Suprapubic skin (tissue), 4 donors: ENCODE measurements around the gene THSD1. TPM values are rescaled to one million over a fixed set of nuclear protein-coding genes. Genes with fewer than 3 reads are reported as not detected.

Experiments
- DNase-seq, 2 donors: peaks; one replicate each; pipeline ENCODE4 v3.0.0-alpha.2; 2019; ENCODE audit warnings: low spot score in 2 of 2
- H3K27ac ChIP-seq: fragments of 200-600 bp; sonication (generic); one replicate; pipeline ENCODE4 v1.5.1; 2019
- H3K27me3 ChIP-seq: fragments of 200-600 bp; sonication (generic); one replicate; pipeline ENCODE4 v1.5.1; 2019
- H3K36me3 ChIP-seq: fragments of 200-600 bp; sonication (generic); one replicate; pipeline ENCODE4 v1.5.1; 2019
- H3K4me1 ChIP-seq: fragments of 200-600 bp; sonication (generic); one replicate; pipeline ENCODE4 v1.5.1; 2019
- H3K4me3 ChIP-seq: fragments of 200-600 bp; sonication (generic); one replicate; pipeline ENCODE4 v1.5.1; 2019; ENCODE audit warnings: mild to moderate bottlenecking
- H3K9me3 ChIP-seq: fragments of 200-600 bp; sonication (generic); one replicate; pipeline ENCODE4 v1.5.1; 2019
- EP300 ChIP-seq: sonication (generic); formaldehyde crosslinking; IDR thresholded peaks from one replicate; pipeline ENCODE4 v1.6.1; 2017; ENCODE audit warnings: antibody characterized with exemption
- POLR2A ChIP-seq, 2 donors: fragments of 450-650 bp; IDR thresholded peaks; one replicate each; pipeline ENCODE4 v1.6.1; 2017; ENCODE audit warnings: antibody characterized with exemption in 2 of 2, mild to moderate bottlenecking in 2 of 2, moderate library complexity in 2 of 2
- POLR2AphosphoS5 ChIP-seq, 3 donors: sonication (generic); formaldehyde crosslinking; IDR thresholded peaks; one replicate each; pipeline ENCODE4 v1.6.1; 2017; ENCODE audit warnings: antibody characterized with exemption in 3 of 3
- WGBS: methylation state at CpG from one replicate; pipeline ENCODE4 v1.1.5; 2018; 5-methylcytosine and 5-hydroxymethylcytosine counted together
- total RNA-seq, 4 donors: library from RNA; depleted of rRNA; stranded (reverse); fragments of >200 nt; gene quantifications; one replicate each; pipeline ENCODE4 v1.1.0, GENCODE V29; 2016
- TF ChIP-seq, protein P1 (sequence below), 2 donors: fragments of 200-600 bp in 1 of 2; fragments of 450-650 bp in 1 of 2; sonication (generic) in 1 of 2; IDR thresholded peaks; one replicate each; pipeline ENCODE4 v1.5.1; 2016 to 2019; ENCODE audit warnings: antibody characterized with exemption in 2 of 2, mild to moderate bottlenecking in 1 of 2, moderate library complexity in 1 of 2

The THSD1 gene
- total RNA-seq, 4 donors from 2014 or later: 4.9 to 17.1 (median 7.9) TPM

DNA sequence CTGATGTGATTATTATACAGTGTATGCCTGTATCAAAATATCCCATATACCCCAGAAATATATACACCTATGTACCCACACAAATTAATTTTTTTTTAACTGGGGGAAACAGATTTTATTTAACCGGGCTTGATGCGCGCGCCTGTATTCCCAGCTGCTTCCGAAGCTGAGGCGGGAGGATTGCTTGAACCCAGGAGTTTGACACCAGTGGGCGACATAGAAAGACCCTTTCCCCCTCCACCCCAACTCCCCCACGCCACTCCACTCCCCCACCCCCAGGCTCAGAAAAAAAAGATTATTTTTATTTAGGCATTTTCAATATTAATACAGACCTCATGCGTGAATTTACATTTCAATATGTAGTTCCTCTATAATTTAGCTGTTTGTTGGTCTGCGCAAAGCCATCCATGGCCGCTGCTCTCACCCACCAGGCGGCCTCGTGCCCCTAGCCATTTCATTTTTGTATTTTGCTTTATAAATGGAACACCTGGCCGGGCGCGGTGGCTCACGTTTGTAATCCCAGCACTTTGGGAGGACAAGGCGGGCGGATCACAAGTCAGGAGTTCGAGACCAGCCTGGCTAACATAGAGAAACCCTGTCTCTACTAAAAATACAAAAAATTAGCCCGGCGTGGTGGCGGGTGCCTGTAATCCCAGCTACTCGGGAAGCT is 45.3 kb upstream of the THSD1 start:
- no peak overlapping the region for H3K27ac ChIP-seq
- 87% methylated on average over 24 of the region's 24 CpGs for WGBS

DNA sequence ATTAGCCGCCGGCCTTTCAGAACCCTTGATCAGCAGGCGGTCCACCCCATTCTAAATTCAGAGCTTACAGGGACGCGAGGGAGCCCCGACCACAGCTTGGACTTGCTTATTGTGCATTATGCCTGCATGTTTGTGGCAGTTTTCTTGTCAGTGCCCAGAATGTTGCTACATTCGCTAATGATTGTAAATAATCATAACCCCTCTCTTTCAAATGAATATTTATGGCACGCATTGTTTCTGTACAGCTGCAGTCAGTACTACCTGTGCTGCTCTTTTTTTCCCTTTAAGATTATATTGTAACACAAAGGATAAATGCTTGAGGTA is 44.8 kb upstream of the THSD1 start:
- H3K9me3 ChIP-seq: no peaks in the 10 kb centered on the region
- H3K4me3 ChIP-seq: peak overlapping the region; percentile 79
- no peak for DNase-seq
- H3K36me3 ChIP-seq: no peaks in the 10 kb centered on the region
- H3K27ac ChIP-seq: no peak overlapping the region
- 7% methylated on average over 8 of the region's 8 CpGs for WGBS
- TF ChIP-seq, protein P1, sequence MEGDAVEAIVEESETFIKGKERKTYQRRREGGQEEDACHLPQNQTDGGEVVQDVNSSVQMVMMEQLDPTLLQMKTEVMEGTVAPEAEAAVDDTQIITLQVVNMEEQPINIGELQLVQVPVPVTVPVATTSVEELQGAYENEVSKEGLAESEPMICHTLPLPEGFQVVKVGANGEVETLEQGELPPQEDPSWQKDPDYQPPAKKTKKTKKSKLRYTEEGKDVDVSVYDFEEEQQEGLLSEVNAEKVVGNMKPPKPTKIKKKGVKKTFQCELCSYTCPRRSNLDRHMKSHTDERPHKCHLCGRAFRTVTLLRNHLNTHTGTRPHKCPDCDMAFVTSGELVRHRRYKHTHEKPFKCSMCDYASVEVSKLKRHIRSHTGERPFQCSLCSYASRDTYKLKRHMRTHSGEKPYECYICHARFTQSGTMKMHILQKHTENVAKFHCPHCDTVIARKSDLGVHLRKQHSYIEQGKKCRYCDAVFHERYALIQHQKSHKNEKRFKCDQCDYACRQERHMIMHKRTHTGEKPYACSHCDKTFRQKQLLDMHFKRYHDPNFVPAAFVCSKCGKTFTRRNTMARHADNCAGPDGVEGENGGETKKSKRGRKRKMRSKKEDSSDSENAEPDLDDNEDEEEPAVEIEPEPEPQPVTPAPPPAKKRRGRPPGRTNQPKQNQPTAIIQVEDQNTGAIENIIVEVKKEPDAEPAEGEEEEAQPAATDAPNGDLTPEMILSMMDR (IDR thresholded peaks at IDR 0.05): peak in 1 of 2 donors; percentile 62
- no peak for TF ChIP-seq EP300
- peaks cover 60% of the 10 kb centered on the region for H3K4me1 ChIP-seq
- no peaks in the 10 kb centered on the region for H3K27me3 ChIP-seq

More for the DNA sequence above, 45.3 kb upstream of the THSD1 start:
- Histone ChIP-seq H3K4me1 (peaks cover 65% of the 10 kb centered on the region), H3K27me3 (no peaks in the 10 kb centered on the region), H3K36me3 (no peaks in the 10 kb centered on the region), H3K4me3 (peak overlapping the region; percentile 79), H3K9me3 (no peaks in the 10 kb centered on the region)
- DNase-seq: no peak
- no peak for TF ChIP-seq POLR2A (IDR thresholded peaks at IDR 0.05)
- TF ChIP-seq EP300: no peak
- TF ChIP-seq, protein P1 (IDR thresholded peaks at IDR 0.05): no peak
- TF ChIP-seq POLR2AphosphoS5 (IDR thresholded peaks at IDR 0.05): no peak

DNA sequence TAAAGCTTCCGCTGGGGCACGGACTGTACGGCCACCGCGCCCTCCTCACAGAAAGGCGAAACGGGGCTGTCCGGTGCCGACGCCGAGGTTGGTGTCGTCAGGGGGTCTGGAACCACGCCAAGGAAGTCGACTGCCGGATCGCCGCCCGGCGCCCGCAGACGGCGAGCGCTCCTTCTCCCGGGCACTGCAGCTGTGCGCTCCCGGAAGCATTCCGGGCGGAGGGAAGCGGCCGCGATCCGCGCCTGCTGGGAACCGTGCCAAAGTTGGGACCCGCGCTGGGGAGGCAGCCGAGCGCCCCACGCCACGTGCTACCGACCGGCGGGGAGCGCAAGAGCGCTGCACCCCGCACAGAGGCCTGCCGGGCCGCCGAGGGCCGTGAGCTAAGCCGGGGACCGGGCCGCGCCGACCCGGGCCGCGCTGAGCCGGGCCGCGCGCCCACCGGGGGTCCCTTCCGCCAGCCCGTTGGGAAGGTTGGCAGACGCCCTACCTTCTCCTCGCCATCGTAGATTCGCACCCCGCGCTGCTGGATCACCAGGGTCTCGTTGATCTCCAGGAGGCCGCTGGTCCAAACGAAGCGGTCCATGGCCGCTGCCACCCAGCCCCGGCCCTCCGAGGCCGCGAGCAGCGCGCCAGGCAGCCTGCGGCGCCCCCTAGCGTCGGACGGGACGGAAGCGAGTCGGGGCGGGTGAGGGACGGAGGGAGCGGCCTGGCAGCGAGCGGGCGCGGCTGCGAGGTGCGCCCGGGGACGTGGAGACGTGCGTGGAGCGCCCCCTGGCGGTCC is 44.2 kb upstream of the THSD1 start, which contains the start of gene VPS36:
VPS36 (minus strand) TSS at position 623 of the 781 bp plus-strand sequence; CDS start at position 583, 40 bp downstream.
- peaks cover 59% of the 10 kb centered on the region for H3K4me1 ChIP-seq
- WGBS: under 1% methylated on average over 17 of the region's 105 CpGs

DNA sequence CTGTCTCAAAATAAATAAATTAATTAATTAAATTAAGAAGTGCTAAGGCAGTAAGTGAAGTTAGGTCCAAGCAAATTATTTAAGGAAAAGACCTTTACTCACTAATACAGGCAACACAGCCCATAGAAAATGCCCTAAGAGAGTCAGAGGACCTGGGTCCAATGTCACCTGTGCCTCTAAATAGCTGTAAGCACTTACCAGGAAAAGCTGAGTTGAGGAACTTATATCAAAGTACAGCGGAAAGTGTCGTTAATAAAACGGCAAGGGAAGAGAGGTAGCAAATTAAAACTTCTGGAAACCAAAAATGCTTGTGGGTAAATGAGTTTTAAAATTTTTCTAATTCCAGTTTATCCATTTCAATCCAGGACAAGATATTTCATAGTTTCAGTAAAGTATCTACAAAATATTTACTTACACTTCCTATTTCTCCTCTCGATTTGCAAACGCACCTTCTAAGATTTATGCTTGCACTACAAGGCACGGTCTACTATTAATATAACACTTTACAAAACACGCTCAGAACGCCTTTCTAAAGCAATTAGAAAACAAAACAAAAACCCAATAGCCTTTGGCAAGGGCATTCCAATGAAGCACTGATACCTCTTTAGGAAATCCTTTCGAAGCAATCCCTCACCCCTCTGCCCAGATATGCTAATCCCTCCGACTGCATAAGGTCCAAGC is 43.5 kb upstream of the THSD1 start:
- Histone ChIP-seq H3K27me3 (no peaks in the 10 kb centered on the region), H3K27ac (peak overlapping the region; percentile 98), H3K9me3 (no peaks in the 10 kb centered on the region), H3K4me1 (peaks cover 57% of the 10 kb centered on the region), H3K4me3 (peak overlapping the region; percentile 79), H3K36me3 (peaks cover 5% of the 10 kb centered on the region)
- WGBS: 3% methylated on average over 10 of the region's 10 CpGs
- DNase-seq: no peak
- TF ChIP-seq, protein P1 (IDR thresholded peaks at IDR 0.05): no peak
- TF ChIP-seq EP300 (no peak), POLR2AphosphoS5 (IDR thresholded peaks at IDR 0.05) (no peak), POLR2A (IDR thresholded peaks at IDR 0.05) (no peak)

More for the DNA sequence above, 44.2 kb upstream of the THSD1 start, which contains the start of gene VPS36:
- TF ChIP-seq EP300: no peak
- TF ChIP-seq POLR2AphosphoS5 (IDR thresholded peaks at IDR 0.05): peak; percentile 62 to 91 (median 71)
- peak; percentile 69 to 90 for TF ChIP-seq POLR2A (IDR thresholded peaks at IDR 0.05)
- TF ChIP-seq, protein P1 (IDR thresholded peaks at IDR 0.05): peak; percentile 99 to 100
- Histone ChIP-seq H3K36me3 (peaks cover 2% of the 10 kb centered on the region), H3K27ac (peak within 1 kb of the TSS; percentile 98), H3K4me3 (peak within 1 kb of the TSS; percentile 79), H3K27me3 (no peaks in the 10 kb centered on the region), H3K9me3 (no peaks in the 10 kb centered on the region)
- DNase-seq: peak; percentile 96 to 97
